Choroid plexus epithelial cell (primary cell): ENCODE measurements around the gene CENATAC.
"Not testable (repeated sequence)": the region's sequence is repeated elsewhere in the genome, so short reads cannot be mapped to it uniquely, and the experiment has no call there.

ENCODE experiments used
- DNase-seq: peaks from one replicate; pipeline ENCODE4 v3.0.0-alpha.2; 2010; ENCODE audit warnings: low read depth
- H3K4me3 ChIP-seq: 2 replicates; pipeline ENCODE4 v1.5.1; 2011; ENCODE audit warnings: low read depth, mild to moderate bottlenecking, control low read depth, low read length, moderate library complexity
- TF ChIP-seq, protein P1 (sequence below): conservative IDR thresholded peaks from 2 replicates; pipeline ENCODE4 v1.5.1; 2011; ENCODE audit warnings: low read depth, mild to moderate bottlenecking, control low read depth, inconsistent platforms, low read length, moderate library complexity

CENATAC gene

DNA sequence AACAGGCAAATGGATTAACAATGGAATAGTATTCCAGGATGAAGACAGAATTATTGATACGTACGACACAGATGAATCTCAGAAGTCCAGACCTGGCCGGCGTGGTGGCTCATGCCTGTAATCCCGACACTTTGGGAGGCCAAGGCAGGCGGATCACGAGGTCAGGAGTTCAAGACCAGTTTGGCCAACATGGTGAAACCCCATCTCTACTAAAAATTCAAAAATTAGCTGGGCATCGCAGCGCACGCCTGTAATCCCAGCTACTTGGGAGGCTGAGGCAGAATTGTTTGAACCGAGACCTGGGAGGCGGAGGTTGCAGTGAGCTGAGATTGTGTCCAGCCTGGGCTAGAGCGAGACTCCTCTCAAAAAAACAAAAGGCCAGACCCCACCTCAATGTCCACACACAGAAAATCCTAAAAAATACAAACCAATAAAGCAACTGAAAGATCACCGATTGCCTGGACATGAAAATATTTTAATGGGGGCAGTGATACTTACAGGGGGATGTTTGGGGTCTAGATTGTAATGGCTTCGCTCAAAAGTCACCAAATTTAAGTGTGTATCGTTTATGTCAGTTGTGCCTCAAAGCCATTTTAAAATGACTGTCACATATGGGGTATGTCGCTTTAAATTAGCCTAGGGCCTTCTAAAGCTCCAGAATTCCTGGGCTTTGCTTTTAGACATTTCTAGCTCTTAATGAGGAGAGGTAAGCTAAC lies 16.4 kb downstream of the CENATAC start:
- DNase-seq = no peak
- TF ChIP-seq, protein P1, sequence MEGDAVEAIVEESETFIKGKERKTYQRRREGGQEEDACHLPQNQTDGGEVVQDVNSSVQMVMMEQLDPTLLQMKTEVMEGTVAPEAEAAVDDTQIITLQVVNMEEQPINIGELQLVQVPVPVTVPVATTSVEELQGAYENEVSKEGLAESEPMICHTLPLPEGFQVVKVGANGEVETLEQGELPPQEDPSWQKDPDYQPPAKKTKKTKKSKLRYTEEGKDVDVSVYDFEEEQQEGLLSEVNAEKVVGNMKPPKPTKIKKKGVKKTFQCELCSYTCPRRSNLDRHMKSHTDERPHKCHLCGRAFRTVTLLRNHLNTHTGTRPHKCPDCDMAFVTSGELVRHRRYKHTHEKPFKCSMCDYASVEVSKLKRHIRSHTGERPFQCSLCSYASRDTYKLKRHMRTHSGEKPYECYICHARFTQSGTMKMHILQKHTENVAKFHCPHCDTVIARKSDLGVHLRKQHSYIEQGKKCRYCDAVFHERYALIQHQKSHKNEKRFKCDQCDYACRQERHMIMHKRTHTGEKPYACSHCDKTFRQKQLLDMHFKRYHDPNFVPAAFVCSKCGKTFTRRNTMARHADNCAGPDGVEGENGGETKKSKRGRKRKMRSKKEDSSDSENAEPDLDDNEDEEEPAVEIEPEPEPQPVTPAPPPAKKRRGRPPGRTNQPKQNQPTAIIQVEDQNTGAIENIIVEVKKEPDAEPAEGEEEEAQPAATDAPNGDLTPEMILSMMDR = no peak
- no peak overlapping the region for H3K4me3 ChIP-seq

- no peak for DNase-seq
- no peak overlapping the region for H3K4me3 ChIP-seq
- TF ChIP-seq, protein P1 = peak; percentile 42
Measured at GRCh38 chr11:119015054-119015611, 17.2 kb downstream of the CENATAC start.

GRCh38 chr11:119016216-119017009 lies 18.5 kb downstream of the CENATAC start:
- TF ChIP-seq, protein P1 = no peak
- H3K4me3 ChIP-seq = peak overlapping the region; percentile 20
- no peak for DNase-seq

DNA sequence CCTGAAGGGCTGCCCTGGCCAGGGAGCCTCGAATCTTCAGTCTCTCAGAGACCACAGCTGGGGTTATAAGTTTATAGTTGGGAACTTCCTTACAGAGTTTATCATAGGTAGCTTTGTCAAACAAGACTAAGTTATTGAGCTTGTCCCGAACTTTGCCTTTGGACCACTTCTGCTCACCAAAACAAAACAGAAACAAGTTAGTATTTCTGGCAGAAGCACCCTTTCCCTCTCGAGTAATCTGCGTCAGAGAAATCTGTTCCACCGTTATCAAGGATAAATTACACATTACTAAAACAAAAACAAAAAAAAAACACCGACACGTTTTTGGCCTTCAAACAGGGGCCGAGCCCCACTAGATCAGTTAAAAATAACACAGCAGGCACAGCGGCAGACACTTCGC lies 19.4 kb downstream of the CENATAC start:
- H3K4me3 ChIP-seq = peak overlapping the region; percentile 68

DNA sequence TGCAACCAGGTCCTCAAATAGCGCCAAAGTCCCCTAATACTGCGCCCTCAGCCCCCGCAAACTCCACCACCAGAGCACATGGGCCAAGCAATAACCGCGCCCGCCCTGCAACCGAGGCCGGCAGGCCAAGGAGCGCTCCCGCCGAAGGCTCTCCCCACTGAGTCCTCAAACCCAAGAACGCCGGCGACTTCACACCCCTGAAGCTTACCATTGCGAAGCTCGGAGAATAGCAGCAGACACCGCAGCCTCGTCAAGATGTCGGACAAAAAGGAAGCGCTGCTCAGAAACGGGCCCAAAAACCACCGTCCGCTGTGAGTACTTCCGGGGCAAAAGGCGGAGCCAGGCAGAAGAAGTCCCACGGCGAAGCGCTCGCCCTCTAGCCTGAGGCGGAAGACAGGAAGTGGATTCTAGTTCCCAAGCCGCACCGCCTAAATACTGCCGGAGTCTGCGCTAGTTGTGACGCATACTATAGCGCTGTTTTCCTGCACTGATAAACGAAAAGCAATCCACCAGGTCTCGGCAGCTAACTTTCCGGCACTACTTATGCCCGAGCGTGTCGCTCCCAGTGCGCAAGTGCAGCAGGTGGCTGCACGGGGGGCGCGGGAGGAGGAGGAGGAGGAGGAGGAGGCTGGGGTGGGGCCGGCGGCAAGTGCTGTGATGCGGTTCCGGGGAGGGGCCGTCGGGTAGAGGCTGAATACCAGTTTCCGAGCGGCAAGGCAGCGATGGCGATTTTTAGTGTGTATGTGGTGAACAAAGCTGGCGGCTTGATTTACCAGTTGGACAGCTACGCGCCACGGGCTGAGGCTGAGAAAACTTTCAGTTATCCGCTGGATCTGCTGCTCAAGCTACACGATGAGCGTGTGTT lies 20.4 kb downstream of the CENATAC start, which contains the start of the genes RPS25 and TRAPPC4:
Gene RPS25 (minus strand): TSS at position 270 of the 865 bp plus-strand sequence. CDS start 59 bp downstream, at position 211.
Gene TRAPPC4 (plus strand): TSS at position 693 of the 865 bp plus-strand sequence. CDS start 30 bp downstream, at position 723.
- peak within 1 kb of the TSS; percentile 68 for H3K4me3 ChIP-seq
- DNase-seq = peak; percentile 97
- TF ChIP-seq, protein P1 = peak; percentile 14

More for the DNA sequence above, 19.4 kb downstream of the CENATAC start:
- DNase-seq = not testable (repeated sequence)

- peak overlapping the region; percentile 68 for H3K4me3 ChIP-seq
- no peak for DNase-seq
Measured at GRCh38 chr11:119019996-119020395, 22.1 kb downstream of the CENATAC start.

More at GRCh38 chr11:119019996-119020395, 22.1 kb downstream of the CENATAC start:
- TF ChIP-seq, protein P1 = no peak
